DND-41 (cell line): ENCODE results near the gene PIK3R3.

Experiments used
- EZH2 ChIP-seq: IDR thresholded peaks from 3 replicates; pipeline ENCODE4 v1.6.1; 2012; ENCODE audit warnings: borderline replicate concordance, low read depth, mild to moderate bottlenecking, moderate library complexity, low read length, inconsistent platforms; ENCODE audit not compliant: severe bottlenecking
- TF ChIP-seq, protein P1 (sequence below): IDR thresholded peaks from 2 replicates; pipeline ENCODE4 v1.5.1; 2012; ENCODE audit warnings: borderline replicate concordance, low read length, moderate library complexity, mild to moderate bottlenecking; ENCODE audit not compliant: poor library complexity, severe bottlenecking; ENCODE audit errors: extremely low read depth

DNA sequence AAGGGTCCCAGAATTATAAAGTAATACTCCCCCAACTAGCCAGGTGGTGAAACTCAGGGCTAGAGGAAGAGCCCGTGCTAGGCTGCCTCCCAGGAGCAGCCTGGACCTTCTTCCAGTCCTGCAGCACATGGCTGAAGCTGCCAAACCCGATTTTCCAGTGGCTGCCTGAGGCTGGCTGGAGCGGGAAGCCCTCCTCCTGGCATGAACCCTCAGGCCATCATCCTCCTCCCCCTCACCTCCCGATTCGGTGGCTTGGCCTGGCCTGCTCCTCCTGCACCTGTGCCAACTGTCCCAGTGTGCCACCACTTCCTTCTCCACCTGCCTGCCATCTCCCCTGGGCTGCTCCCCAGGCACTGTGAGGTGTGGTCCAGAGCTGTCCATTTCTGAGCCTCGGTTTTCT, 39.4 kb upstream of the PIK3R3 start:
- TF ChIP-seq, protein P1, sequence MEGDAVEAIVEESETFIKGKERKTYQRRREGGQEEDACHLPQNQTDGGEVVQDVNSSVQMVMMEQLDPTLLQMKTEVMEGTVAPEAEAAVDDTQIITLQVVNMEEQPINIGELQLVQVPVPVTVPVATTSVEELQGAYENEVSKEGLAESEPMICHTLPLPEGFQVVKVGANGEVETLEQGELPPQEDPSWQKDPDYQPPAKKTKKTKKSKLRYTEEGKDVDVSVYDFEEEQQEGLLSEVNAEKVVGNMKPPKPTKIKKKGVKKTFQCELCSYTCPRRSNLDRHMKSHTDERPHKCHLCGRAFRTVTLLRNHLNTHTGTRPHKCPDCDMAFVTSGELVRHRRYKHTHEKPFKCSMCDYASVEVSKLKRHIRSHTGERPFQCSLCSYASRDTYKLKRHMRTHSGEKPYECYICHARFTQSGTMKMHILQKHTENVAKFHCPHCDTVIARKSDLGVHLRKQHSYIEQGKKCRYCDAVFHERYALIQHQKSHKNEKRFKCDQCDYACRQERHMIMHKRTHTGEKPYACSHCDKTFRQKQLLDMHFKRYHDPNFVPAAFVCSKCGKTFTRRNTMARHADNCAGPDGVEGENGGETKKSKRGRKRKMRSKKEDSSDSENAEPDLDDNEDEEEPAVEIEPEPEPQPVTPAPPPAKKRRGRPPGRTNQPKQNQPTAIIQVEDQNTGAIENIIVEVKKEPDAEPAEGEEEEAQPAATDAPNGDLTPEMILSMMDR, result no peak
- TF ChIP-seq EZH2, result no peak
